HepG2 (cell line): Measurements from ENCODE around the gene PRSS27. TPM values are rescaled to one million over a fixed set of nuclear protein-coding genes. Genes with fewer than 3 reads are reported as not detected.
A peak's percentile ranks its signal among the peaks of the same experiment; 100 is the strongest.

Source experiments
- DPF2 ChIP-seq: sonication (generic); formaldehyde crosslinking; IDR thresholded peaks from 2 replicates; pipeline ENCODE4 v1.4.0; 2020; ENCODE audit warnings: mild to moderate bottlenecking, low read depth, missing genetic modification reagents, borderline replicate concordance
- FOSL1 ChIP-seq: sonication (generic); formaldehyde crosslinking; IDR thresholded peaks from 2 replicates; pipeline ENCODE4 v1.9.0; 2021; ENCODE audit warnings: missing genetic modification reagents, borderline replicate concordance
- HMGA1 ChIP-seq: sonication (generic); formaldehyde crosslinking; conservative IDR thresholded peaks from 2 replicates; pipeline ENCODE4 v1.4.0; 2020; ENCODE audit warnings: missing genetic modification reagents
- IRF1 ChIP-seq: sonication (generic); formaldehyde crosslinking; IDR thresholded peaks from 2 replicates; pipeline ENCODE4 v1.4.0; 2020; ENCODE audit warnings: low read depth, mild to moderate bottlenecking, missing genetic modification reagents
- MZF1 ChIP-seq: sonication (generic); formaldehyde crosslinking; IDR thresholded peaks from 2 replicates; pipeline ENCODE4 v1.8.1; 2023; ENCODE audit warnings: mild to moderate bottlenecking, missing genetic modification reagents, borderline replicate concordance
- PCBP1 ChIP-seq: fragments of 200-400 bp; formaldehyde crosslinking; IDR thresholded peaks from 2 replicates; pipeline ENCODE4 v1.6.1; 2017; ENCODE audit warnings: mild to moderate bottlenecking, low read depth, low read length, borderline replicate concordance
- PRDM10 ChIP-seq: sonication (generic); formaldehyde crosslinking; IDR thresholded peaks from 2 replicates; pipeline ENCODE4 v1.4.0; 2020; ENCODE audit warnings: low read depth, missing genetic modification reagents
- TCF7L2 ChIP-seq: IDR thresholded peaks from 2 replicates; pipeline ENCODE4 v1.6.1; 2011; ENCODE audit warnings: mild to moderate bottlenecking, low read depth, low read length, moderate library complexity
- ZFP36 ChIP-seq: fragments of 150-350 bp; IDR thresholded peaks from 2 replicates; pipeline ENCODE4 v1.6.1; 2018; ENCODE audit warnings: borderline replicate concordance, low read length, low read depth; ENCODE audit not compliant: partially characterized antibody
- ZNF275 ChIP-seq: sonication (generic); formaldehyde crosslinking; IDR thresholded peaks from 2 replicates; pipeline ENCODE4 v1.8.0; 2022; ENCODE audit warnings: missing genetic modification reagents, mild to moderate bottlenecking, inconsistent platforms, borderline replicate concordance
- ZNF33B ChIP-seq: sonication (generic); formaldehyde crosslinking; IDR thresholded peaks from 2 replicates; pipeline ENCODE4 v1.5.1; 2020; ENCODE audit warnings: mild to moderate bottlenecking, missing genetic modification reagents
- ZNF484 ChIP-seq: sonication (generic); formaldehyde crosslinking; IDR thresholded peaks from 2 replicates; pipeline ENCODE4 v1.5.1; 2020; ENCODE audit warnings: mild to moderate bottlenecking, low read depth, missing genetic modification reagents, borderline replicate concordance
- ZNF678 ChIP-seq: sonication (generic); formaldehyde crosslinking; IDR thresholded peaks from 2 replicates; pipeline ENCODE4 v1.4.0; 2020; ENCODE audit warnings: mild to moderate bottlenecking, missing genetic modification reagents
- ZNF687 ChIP-seq: sonication (generic); formaldehyde crosslinking; IDR thresholded peaks from 2 replicates; pipeline ENCODE4 v1.5.1; 2020; ENCODE audit warnings: mild to moderate bottlenecking, missing genetic modification reagents, moderate library complexity
- polyA plus RNA-seq, 8 experiments: library from polyadenylated mRNA; depleted of rRNA in 3 of 8; stranded (reverse) in 7 of 8; unstranded in 1 of 8; fragments of >200 nt; fragmentation: Illumina TruSeq in 4 of 8; extraction: Trizol in 4 of 8; gene quantifications; 2 replicates each; pipeline versions ENCODE4 v1.2.1 to v1.2.3, GENCODE V29; 2011 to 2016; ENCODE audit warnings: low read depth in 4 of 8, missing spikeins in 1 of 8, mixed read lengths in 1 of 8; ENCODE audit not compliant: insufficient read depth in 1 of 8
- total RNA-seq, 5 experiments: library from RNA; depleted of rRNA; stranded (reverse); fragments of >200 nt; fragmentation: Illumina TruSeq; extraction: Trizol; gene quantifications; 2 replicates each; pipeline ENCODE4 v1.2.3, GENCODE V29; 2016; ENCODE audit warnings: low read depth in 1 of 5

The PRSS27 gene
- total and polyA plus RNA-seq, 2 of the 13 experiments (the other 11 are each of a cell fraction or from before 2014, with no cell fraction given): 0.20 to 0.73 TPM

GRCh38 chr16:2752850-2753732 is 33.1 kb upstream of the PRSS27 start (continued):
- no peak for TF ChIP-seq PRDM10 (CRISPR knock-in tag)
- TF ChIP-seq PCBP1: no peak
- TF ChIP-seq HMGA1 (CRISPR knock-in tag): no peak
- no peak for TF ChIP-seq TCF7L2
- TF ChIP-seq ZNF484: no peak
- 0 out of 2 replicates have a peak, but pooled peaks have one; percentile 29 for TF ChIP-seq DPF2 (CRISPR knock-in tag)
- TF ChIP-seq ZNF678: no peak
- no peak for TF ChIP-seq ZFP36
- no peak for TF ChIP-seq MZF1 (CRISPR knock-in tag)
- no peak for TF ChIP-seq IRF1 (CRISPR knock-in tag)
- TF ChIP-seq FOSL1 (CRISPR knock-in tag): no peak; the same call in 1 of the 2 replicates
- TF ChIP-seq ZNF275 (CRISPR knock-in tag): no peak
- TF ChIP-seq ZNF687 (CRISPR knock-in tag): no peak; the same call in 1 of the 2 replicates
- TF ChIP-seq ZNF33B: no peak
